HCT116 (cell line): ENCODE measurements around the gene NR6A1.

Source experiments
- ATF3 ChIP-seq: IDR thresholded peaks from 2 replicates; pipeline ENCODE4 v1.6.1; 2012
- CTCF ChIP-seq, 3 experiments: fragments of 200-600 bp in 1 of 3; sonication (generic) in 1 of 3; IDR thresholded peaks in 2 of 3; conservative IDR thresholded peaks in 1 of 3; 2 replicates each; pipeline ENCODE4 v1.5.1; 2012 to 2017; ENCODE audit warnings: low read depth in 2 of 3, low read length in 2 of 3, antibody characterized with exemption in 1 of 3, borderline replicate concordance in 1 of 3, control low read depth in 1 of 3, mild to moderate bottlenecking in 1 of 3, mixed read lengths in 1 of 3, mixed run types in 1 of 3, moderate library complexity in 1 of 3; ENCODE audit not compliant: insufficient read depth in 1 of 3
- EZH2phosphoT487 ChIP-seq: fragments of 200-600 bp; IDR thresholded peaks from 2 replicates; pipeline ENCODE4 v1.6.1; 2018; ENCODE audit warnings: antibody characterized with exemption, borderline replicate concordance
- POLR2A ChIP-seq: IDR thresholded peaks from 2 replicates; pipeline ENCODE4 v1.7.0; 2011; ENCODE audit warnings: borderline replicate concordance; ENCODE audit not compliant: insufficient read depth, insufficient read length; ENCODE audit errors: extremely low read depth
- RAD21 ChIP-seq: IDR thresholded peaks from 2 replicates; pipeline ENCODE4 v1.6.1; 2012; ENCODE audit warnings: low read depth, mild to moderate bottlenecking
- ZNF274 ChIP-seq: fragments of 200-500 bp; sonication (Bioruptor generic); IDR thresholded peaks from 2 replicates; pipeline ENCODE4 v1.6.1; 2014; ENCODE audit warnings: mild to moderate bottlenecking, low read depth, low read length, inconsistent platforms

GRCh38 chr9:124598048-124598447, 173.1 kb downstream of the NR6A1 start:
- TF ChIP-seq POLR2A: no peak
- no peak for TF ChIP-seq RAD21
- TF ChIP-seq ZNF274: no peak
- TF ChIP-seq CTCF (IDR thresholded peaks at IDR 0.05 in 2 of 3, conservative IDR thresholded peaks at IDR 0.05 in 1 of 3; ENCODE audit: borderline replicate concordance in 1 of 3, insufficient read depth in 1 of 3, low read depth in 2 of 3, low read length in 2 of 3): no peak
- TF ChIP-seq EZH2phosphoT487: no peak
- TF ChIP-seq ATF3: no peak
